Measurements from ENCODE around the gene ERICH2.
"Not testable (repeated sequence)": the region's sequence is repeated elsewhere in the genome, so short reads cannot be mapped to it uniquely, and the experiment has no call there.

Gene ERICH2, protein sequence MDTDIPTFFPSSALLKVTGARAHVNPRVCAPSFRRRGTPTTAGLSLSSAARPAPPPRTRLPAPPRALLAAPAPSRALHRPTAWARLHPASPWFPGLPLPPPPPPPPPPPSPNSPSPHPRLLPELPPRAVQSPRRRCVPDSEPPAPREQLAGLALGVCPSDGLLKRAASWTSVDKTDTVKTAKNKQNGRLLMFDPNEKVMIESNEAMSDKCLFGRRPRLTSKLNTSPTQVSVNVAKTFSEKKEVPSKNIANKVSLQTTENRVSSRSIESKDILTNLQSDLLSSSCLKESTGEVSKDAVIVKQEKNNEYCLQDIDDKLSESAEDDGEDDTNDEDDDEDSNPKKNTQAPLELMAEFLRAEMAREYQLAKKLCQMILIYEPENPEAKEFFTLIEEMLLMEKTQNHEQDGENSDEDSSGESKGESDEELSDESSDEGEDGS

DNA sequence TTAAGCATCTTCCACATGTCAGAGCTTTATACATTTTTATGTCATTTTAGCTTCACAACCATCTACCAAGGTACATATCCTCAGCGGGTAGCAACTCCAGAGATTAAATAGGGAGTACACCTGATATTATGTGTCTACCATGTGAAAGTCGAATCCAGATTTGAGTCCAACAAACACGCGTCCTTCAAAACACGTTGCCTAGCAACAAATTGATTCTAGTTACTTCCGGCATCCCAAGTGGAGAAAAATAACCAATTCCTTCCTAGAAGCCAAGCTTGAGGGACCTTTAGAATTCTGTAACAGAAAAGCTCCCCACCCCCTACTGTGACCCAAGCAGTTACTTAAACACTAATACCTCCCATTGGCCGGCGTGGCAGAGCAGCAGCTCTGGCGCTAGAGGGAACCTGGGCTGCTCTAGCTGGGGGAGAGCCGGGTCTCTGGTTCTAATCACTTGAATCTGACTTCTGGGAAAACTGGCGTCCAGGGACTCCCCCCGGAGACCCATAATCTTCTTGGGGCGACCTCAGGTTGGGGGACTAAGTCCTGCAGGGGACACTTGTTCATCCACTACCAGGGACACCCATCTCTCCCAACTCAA lies at the start of gene ERICH2:
TSS of gene ERICH2 (plus strand) at position 371 of the 598 bp plus-strand sequence. CDS start 304 bp downstream, outside the sequence.
- peak; percentile 30 to 69 for DNase-seq

DNA sequence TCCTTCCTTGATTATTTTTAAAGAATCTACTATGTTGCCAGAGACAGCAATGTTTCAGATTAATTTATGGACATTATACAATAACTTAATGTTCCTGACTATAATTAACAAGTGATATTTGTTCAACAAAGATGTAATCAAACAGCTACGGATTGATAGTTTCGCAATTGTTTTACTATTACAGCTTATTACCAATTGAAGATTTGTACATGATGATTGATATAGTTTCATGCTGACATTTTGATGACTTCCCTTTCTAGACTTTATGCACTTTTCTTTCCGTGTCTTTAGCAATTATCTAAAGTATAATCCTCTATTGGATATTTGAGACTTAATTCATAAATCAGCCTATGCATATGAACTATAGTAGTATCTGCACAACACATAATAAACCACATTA lies 48.5 kb upstream of the ERICH2 start:
- no peak for DNase-seq

DNA sequence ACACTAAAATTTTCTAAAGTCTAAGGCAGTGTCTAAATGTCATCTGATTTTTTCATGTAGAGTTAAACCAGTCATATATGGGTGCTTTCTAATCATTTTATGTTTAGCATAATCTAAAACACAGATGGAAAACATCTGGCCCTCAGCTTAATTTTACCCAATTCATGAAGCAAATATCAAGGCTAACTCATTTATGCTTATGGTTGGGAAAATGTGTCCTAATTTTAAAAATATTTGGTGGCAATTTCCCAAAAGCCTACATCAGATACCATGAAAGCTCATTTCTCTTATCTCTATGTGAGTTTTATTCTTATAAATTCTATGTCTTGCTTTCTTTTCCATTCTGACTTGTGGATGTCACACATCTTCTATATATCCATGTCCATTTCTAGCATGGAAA lies 47.9 kb upstream of the ERICH2 start:
- DNase-seq = no peak

DNA sequence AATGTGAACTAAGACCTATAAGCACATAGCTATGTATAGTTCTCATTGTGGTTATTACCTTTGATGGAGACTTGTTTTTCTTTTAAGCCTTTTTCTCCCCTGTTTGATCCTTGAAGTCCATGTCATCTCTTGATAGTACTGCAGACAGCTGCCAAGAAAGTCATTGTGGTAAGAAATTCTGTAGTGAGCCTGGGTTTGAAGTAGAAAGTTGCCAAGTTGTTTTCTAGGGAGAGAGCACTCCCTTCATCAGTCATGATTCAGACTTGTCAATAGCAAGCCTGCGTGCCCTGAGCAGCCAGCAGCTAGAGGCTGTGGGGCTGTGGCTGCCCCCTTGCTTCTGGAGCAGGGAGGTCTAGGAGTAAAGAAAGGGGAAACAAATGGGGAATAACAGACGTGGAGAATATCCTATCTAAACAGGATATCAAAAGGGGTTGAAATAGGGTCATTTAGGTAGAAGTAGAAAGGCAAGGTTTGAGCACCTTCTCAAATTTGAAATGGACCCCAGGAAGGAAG lies 46.7 kb upstream of the ERICH2 start:
- DNase-seq = no peak

DNA sequence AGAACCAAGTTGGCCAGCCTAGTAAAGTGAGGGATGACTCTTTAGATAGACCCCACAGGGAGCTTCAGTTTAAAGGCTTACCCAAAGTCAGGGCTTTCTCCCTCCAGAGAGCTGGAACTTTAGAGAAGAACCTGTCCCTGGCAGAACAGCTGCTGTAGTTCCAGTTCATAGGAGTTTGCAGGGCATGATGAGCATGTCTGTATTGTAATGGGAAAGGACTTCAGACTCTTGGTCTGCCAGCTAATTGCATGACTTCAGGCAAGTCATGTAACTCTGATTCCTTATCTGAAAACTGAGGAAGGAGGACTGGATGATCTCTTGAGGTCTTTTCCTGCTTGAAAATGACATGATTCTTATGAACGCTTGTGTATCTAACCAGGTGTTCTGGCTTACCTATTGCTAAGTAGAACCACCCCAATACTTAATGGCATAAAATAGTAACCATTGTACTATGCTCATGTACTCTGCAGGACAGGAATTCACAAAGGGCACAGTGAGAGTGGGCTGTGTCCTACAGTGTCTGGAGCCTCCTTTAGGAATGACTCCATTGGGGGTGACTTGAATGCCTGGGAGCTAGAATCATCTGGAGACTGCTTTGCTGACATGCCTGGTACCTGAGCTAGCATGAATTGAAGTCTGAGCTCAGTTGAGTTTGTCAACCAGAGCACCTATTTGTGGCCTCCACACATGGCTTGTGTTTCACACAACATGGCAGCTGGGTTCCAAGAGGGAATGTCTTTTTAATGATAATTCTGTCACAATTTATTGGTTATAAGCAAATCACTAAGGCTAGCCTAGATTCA lies 36.2 kb upstream of the ERICH2 start:
- no peak for DNase-seq

DNA sequence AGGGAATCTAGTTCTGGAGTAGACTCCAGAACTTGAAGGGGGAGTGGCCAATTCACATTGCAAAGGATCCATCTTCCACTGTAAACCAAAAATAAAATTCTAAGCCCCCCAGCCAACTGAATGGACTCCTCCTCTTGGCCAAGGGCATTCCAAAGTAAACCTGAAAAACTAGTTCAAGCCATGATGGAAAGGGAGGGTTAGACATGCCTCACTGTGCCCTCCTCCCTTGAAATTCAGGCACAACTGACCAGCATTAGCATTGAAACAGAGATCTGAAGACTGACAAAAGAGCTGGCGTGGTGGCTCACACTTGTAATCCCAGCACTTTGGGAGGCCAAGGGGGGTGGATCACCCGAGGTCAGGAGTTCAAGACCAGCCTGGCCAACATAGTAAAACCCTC lies 35.6 kb upstream of the ERICH2 start:
- not testable (repeated sequence) for DNase-seq

DNA sequence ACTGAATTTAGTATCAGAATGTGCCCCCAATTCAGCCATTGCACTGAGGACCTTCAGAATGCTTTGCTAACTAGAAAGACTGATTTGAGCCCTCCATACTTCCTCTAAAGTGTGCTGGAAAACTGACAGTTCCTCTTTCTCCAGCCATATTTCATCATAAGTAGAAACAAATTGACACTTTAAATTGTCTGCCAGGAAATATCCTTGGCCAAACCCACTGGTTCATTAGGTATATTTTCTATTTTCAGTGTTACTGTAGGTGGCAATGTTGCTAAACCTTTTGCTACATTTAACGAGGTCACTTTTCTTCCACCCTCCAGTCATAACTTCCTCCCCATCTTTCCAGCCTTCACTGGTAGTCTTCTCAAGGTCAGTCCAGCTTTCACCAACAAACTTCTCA lies 33.5 kb upstream of the ERICH2 start:
- no peak for DNase-seq

DNA sequence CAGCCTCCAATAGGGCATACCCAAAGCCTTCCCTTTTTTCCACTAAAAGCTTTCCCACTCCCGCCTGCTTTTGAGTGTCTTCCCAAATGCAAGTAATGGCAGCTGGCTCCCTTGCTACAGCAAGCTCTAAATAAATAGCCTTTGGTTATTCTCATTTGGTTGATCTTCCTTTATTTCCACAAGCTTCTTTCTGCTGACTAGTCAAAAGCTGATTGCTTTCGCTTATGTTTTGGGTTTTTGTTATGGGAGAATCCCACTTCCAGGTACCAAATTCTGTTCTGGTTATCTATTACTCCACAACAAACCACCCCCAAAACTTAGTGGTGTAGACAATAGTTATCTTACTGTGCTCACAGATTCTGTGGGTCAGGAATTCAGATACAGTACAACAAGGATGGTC lies 32.8 kb upstream of the ERICH2 start:
- no peak for DNase-seq

DNA sequence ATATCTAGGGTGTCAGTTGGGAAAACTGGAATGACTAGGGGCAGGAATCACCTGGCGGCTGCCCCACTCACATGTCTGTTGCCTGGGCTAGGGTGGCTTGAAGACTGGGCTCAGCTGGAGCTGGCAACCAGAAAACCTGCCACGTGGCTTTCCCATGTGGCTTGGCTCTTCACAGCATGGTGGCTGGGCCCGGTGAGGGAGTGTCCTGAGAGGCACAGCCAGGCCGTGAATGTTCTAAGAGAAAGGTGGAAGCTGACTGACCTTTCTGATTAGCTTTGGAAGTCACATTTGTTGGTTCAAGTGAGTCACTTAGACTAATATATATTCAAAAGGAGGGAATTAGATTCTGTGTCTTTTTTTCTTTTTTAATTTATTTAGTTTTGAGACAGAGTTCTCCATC lies 32.4 kb upstream of the ERICH2 start:
- no peak for DNase-seq

DNA sequence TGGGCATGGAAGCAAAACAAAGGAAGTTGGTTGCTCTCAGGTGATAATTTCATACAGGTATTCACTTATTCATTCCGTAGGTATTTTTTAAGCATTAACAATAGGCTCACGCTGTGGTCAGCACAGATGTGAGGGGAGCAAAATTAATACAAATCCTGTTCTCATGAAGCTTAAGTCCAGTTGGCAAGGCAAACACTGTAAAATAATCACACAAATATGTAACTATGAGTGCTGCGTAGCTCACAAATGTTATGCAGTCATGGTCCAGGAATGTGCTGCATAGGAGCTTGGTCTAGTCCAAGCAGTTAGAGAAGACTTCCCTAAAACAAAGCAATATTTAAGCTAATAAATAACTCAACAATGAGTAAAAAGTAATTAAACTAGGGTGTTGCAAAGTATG lies 31.1 kb upstream of the ERICH2 start:
- no peak for DNase-seq

DNA sequence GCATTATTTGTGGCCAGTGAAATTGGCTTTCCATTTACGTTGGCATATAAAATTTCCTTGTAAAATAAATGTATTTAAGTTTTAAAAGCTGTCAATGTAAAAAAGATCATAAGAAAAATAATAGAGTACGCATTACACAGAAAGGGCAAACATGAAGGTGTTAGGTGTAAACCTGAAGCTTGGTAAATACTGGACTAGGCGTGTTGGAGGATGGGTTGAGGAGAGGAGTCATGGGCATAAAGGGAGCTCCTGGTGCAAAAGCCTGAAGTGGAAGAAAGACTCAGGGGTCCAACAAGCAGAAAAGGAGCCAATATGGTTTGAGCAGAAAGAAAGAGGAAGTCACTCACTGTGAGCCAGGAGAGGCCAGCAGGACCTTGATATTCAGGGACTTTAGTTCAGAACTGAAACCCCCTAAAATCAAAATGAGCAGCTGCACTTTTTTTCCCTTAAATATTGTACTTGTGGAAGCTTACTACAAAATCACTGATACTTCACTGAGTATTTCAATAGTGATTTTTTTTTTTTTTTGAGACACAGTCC lies 30.6 kb upstream of the ERICH2 start:
- DNase-seq = no peak

DNA sequence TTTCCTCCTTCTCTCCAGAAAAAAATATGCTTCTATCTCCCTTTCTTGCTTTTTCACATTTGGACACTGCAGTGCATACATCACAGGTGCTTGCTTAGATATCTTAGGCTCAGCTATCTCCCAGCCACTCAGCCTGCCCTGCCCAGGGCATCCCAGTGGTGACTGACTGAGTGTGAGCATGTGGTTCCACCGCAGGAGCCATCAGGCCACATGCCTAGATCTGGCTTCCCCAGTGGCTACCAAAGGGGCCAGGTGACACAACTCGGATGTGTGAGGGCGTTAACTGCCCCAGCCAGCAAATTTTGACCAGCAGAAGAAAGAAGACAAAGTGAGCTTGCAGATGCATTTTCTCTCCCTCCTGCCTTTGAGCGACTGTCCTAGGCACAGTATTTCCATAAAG lies 29.5 kb upstream of the ERICH2 start:
- no peak for DNase-seq

DNA sequence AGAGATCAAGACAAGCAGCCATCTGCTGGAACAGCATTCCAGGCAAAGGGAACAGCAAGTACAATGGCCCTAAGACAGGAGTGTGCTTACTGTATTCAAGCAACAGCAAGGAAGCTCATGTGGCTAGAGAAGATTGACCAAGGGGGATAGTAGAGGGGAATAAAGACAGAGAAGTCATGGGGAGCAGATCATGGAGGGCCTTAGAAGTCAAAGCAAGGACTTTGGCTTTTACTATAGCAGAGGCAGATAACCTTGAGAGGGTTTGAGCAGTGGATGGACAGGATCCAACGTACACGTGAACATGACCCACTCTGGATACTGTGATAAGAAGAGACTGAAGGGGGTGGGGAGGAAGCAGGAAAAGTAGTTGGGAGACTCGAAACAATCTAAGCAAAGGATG lies 28.2 kb upstream of the ERICH2 start:
- DNase-seq = no peak

DNA sequence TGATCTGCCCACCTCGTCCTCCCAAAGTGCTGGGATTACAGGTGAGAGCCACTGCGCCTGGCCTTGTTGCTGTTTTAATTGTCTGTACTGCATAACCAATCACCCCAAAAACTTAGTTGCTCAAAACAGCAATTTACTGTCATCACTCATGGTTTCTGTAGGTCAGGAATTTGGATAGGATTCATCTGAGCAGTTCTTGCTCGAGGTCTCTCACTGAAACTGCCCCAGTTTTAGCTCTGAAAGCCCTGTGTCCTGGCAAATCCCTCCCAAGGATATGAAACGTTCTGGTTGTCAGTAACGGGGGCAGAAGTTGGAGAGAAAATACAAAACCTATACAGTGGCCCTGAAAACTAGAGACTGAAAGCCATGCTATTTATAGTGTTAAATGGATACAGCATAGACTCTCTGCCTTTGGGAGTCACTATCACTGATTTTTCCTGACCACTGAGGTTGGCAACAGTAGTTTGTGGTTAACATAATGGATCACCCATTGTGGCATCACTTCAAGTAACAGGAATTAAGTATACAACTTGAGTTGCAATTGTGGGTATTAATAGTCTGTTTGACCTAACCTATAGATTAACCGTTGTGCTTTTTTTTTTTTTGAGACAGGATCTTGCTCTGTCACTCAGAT lies 27.2 kb upstream of the ERICH2 start:
- no peak for DNase-seq

DNA sequence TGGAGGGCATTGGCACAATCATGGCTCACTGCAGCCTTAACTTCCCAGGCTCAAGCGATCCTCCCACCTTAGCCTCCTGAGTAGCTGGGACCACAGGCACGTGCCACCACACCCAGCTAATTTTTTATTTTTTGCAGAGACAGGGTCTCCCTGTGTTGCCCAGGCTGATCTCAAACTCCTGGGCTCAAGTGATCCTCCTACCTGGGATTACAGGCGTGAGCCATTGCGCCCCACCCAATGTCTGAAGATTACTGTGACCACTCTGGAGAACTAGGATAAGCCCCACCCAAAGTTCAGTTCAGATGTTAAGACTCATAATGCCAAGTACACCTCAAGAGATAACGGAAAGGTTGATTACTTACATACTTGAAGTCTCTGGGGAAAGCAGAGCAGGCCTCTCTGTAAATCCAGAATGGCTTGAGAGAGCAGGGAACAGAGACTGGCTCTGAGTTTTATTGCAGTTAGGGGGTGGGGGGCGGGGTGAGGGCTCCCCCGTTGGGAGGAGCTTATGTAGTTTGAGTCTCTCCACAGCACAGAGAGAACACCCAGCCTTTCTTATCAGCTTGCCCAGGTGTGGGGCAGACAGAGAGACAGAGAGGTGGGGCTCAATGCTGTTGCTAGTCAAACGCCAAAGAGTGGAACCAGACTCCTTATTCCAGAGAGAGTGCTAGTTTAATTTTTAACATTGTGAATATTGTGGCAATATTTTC lies 26.5 kb upstream of the ERICH2 start:
- no peak for DNase-seq

DNA sequence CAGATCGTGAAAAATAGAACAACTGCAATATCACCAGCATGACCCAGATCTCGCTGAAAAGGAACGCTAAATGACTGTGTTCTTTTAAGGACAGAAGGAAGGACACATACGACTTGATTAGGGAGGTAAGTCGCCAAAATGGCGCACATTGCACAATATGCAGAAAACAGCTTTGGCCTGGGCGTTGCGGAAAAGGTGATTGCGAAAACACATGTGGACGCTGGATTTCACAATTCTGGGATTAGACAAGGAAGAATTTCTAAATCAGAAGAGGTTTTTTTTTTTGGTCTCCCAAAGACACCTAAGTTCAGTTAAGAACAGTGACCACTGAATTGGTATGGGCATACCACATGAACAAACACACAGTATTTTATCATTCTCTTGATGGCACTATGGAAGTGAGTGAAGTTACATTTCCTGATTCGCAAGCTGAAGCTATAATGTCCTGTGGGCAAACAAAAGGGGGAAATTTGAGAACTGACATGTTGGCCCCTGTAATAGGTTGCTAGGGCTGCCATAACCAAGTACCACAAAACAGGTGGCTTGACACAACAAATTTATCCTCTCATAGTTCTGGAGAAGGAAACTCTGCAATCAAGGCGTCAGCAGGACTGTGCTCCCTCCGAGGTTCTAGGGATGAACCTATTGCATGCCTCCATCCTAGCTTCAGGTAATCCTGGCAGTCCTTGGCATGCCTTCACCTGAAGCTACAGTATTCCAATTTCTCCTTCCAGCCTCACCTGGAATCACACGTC lies 25.8 kb upstream of the ERICH2 start:
- no peak for DNase-seq

DNA sequence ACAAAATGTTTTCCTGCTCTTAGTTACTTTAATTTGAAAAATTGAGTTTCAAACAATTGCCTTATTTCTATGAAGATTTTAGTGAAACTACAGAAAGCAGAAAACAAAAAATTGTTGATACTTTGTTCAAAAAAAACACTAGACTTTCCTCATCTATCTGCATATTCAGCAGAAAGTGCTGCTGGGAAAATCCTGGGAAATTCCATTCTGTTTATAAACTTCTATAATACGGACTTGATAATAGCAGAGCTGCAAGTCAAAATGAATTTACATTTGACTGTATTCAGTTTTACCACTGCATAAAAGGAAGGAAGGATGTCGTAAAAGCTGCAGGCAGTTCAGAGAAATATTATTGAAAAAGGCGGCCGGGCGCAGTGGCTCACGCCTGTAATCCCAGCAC lies 24.9 kb upstream of the ERICH2 start:
- DNase-seq = no peak

DNA sequence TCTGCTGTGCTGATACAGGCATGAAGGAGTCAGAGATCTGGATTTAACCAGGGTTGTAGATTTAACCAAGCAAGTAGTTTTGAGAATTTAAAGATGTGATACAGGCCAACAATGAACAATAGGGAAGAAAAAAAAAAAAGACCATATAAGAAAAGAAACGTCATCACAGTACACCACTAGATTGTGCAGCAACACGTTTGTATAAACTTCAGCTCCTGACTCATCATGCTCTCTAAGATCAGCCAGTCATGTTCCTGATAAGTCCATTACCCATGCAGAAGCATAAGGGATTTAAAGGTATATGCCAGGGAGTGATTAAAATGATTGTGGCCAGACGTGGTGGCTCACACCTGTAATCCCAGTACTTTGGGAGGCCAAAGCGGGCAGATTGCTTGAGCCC lies 22.3 kb upstream of the ERICH2 start:
- DNase-seq = no peak

DNA sequence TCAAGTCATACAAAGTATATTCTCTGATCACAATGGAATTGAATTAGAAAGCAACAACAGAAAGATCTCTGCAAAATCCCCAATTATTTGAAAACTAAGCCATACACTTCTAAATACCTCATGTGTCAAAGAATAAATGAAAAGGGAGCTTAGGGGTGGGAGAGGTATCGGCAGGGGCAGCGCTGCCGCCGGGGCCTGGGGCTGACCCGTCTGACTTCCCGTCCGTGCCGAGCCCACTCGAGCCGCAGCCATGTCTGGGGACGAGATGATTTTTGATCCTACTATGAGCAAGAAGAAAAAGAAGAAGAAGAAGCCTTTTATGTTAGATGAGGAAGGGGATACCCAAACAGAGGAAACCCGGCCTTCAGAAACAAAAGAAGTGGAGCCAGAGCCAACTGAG lies 18.6 kb upstream of the ERICH2 start:
- DNase-seq = not testable (repeated sequence)

DNA sequence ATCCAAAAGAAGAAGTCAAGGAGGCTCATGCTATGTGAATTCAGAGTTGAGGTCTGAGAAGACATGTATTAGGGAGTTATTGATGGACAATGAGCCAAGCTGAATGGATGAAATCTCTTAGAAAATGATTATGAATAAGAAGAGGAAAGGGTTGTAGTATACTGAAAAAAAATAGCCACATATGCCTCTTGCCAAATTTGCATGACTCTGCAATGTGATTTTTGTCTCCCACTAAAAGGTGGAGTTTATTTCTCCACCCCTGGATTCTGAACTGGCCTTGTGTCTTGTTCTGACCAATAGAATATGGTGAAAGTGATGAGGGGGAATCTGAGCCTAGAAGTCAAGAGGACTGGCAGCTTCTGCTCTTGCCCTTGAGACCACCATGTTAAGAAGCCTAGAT lies 8.6 kb upstream of the ERICH2 start:
- DNase-seq = no peak

DNA sequence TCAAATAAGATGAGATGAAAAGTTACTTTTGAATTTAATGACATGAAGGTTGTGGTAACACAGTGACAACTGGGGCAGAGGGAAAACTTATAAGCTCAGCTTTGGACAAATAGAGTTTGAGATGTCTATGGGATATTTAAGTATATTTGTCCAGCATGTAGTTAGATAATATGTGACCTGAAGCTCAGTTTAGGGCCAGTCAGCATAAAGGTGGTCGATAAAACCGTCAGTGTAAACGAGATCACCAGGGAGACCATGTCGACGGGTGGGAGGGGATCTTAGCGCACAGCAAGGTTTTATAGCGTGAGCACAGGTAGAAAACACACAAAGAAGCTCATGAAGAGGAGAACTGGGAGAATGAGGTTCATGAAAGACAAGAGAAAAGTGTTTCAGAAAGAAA lies 7.4 kb upstream of the ERICH2 start:
- no peak for DNase-seq
